NCI-H446 treated with DMSO at 0.1 percent for 48 hours (cell line): ENCODE data around the gene MICAL3.

Experiments
- DNase-seq: peaks from one replicate; lab custom pipeline; 2025; lab: John Stamatoyannopoulos, UW

MICAL3 gene

DNA sequence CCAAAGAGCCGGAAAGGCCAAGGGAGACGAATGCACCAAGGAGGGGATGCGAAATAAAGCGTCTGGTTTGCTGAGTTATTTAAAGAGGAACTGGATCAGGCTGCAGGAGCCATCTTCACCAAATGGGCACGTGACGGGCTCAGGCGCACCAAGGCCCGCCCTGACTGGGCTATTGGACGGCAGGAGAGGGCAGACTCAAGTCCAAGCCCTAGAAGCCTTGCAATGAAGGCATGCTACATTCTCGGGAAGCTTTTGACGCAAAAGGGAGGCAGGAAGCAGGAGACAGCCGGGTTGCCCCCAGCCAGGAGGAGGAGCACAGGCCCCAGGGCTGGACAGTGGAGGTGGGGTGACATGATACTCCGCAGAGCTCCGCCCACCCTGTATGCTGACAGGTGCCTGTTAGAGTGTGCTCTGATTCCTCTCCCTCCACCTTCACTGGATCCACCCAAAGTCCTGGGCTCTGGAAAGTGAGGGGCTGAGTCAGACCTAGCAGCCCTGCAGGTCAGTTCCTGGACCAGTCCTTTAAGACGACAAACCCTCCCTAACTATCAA lies 208.6 kb downstream of the MICAL3 start:
- DNase-seq = no peak

- no peak for DNase-seq
Measured at GRCh38 chr22:17814830-17815229, 209.5 kb downstream of the MICAL3 start.

- no peak for DNase-seq
Measured at GRCh38 chr22:17814084-17814483, 210.3 kb downstream of the MICAL3 start.

DNA sequence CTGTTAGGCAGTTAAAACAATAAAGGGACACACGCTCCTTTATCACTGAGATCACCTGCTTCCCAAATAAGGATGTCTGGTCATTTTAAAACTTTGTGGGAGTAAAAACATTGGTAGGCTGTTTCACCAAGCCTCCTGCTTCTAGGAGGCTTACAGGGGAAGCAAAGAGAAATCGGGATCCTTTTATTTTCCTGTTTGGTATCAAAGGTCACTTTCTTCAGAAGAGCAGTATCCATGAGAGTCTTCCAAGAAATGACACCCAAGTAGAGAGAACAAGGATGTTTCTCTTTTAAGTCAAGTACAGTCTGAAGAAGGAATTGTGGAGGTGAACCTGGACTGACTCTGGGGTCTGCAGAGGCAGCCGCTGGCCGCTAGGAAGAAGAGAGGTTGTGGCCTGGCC lies 213.2 kb downstream of the MICAL3 start:
- DNase-seq = no peak

DNA sequence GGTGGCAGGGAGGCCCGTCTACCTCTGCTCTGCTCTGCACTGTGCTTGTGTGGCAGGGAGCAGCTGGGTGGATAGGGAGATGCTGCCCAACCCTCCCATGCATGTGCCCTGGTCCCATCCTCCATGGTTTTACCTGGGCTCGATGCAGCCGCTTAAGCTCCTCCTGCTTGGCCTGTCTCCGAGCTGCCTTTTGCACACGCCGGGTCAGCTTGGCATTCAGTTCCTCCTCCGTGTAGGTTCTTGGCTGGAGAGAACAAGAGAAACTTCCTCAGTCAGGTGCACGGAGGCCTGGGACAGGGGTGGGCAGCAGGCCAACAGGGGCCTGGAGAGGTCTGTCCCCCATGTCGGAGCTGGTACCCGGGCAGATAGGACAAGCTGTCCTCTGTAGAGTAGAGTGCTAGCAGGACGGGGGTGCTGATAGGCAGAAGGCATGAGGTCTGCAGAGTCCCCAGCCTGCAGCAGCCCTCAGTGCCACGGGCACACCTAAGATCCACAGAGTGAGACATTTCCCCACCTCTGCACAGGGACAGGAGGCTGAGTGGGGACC lies 213.7 kb downstream of the MICAL3 start:
- DNase-seq = no peak

- DNase-seq = no peak
Measured at GRCh38 chr22:17808693-17809403, 215.5 kb downstream of the MICAL3 start.

DNA sequence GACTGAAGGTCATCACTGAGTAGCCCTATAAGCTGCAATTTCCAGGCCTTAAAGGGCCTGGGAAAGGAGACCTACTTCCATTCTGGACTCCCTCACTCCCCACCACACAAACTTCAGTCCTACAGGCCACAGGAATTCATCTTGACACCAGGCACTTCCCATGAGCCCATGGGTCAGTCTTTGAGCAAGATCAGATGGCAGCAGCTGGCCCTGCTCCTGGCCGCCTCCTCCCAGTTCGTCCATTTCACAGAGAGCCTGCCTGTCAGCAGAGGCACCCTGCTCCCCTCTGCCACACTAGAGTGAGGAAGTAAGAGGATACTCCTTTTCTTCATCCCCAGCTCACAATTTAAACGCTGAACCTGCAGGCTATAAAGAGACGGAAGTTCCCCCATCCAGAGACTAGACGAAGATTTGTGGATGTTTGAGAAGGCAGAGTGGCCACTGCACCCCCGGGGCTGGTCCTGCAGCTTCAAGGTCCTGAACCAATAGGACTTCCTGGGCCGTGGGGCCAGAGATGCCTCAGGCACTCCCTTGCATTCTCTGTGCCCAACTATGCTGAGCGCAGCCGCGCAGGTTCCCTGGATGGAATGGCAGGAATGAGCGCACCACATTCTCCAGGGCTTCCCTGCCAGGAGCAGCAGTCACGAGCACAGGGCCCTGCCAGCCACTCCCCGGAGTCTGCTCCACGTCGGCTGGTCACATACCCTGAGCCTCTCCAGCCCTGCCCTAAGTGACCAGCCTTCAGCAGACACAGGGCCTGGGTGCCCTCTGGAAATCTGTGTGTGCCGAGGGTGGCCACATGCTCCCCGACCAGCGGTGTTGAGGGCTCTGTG lies 216.6 kb downstream of the MICAL3 start:
- DNase-seq = no peak

DNA sequence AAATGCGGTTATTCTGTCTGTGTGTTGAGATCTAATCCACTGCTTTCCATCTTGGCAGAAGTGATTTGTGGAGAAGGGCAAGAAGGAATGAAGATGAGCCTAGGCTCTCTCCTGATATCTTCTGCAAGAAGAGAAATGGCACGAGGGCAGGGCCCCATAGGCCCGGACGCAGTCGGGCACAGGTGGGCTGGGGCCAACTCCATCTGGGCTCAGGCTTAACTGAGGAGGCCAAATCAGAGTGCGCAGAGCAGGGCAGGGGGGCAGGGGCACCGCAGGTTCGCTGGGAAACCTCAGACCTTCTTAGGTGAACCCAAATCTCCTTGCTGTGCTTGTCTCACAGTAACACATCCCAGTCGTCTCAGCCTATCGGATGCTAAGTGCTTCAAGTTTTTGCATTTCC lies 217.3 kb downstream of the MICAL3 start:
- no peak for DNase-seq

DNA sequence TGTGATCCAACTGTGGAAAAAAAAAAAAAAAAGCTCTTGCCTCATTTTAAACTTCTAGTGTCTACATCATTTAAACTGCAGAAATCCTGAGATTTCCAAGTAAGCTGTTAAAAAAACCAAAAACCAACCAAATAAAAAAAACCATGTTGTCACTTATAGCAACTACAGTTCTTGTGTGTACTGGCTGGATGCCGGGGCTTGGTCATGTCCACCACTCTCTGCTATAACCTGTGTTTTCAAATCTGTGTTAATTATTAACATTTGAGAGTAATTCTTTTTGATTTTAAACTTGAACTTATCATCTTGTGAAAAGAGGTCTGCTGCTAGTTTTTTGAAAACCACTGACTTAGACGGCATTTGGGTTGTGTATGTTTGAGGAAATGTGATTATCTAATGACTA lies 217.9 kb downstream of the MICAL3 start:
- no peak for DNase-seq

GRCh38 chr22:17804331-17805080 lies 219.9 kb downstream of the MICAL3 start:
- DNase-seq = no peak

GRCh38 chr22:17803609-17804270 lies 220.6 kb downstream of the MICAL3 start:
- no peak for DNase-seq

GRCh38 chr22:17802822-17803221 lies 221.5 kb downstream of the MICAL3 start:
- no peak for DNase-seq

- DNase-seq = no peak
Measured at GRCh38 chr22:17802411-17802810, 221.9 kb downstream of the MICAL3 start.

GRCh38 chr22:17797721-17798559 lies 226.4 kb downstream of the MICAL3 start:
- DNase-seq = no peak

DNA sequence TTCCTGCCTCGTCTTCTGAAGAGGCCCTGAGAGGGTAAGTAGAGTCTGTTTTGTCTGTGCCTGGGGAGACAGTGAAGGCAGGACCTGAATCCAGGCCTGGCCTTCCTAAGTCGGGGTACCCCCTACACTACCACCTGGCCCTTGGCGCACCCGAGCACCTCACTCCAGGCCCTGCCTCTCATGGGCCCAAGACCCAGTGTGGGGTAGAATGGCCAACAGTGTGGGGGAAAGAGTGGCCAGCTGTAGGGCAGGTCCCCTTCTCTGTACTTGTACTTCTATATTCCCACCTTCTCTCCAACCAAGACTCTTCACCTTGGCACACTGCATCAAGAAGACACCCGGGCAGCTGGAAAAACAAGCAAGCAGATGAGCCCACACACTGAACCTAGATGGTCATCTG lies 227.7 kb downstream of the MICAL3 start:
- DNase-seq = no peak

- no peak for DNase-seq
Measured at GRCh38 chr22:17795661-17796548, 228.5 kb downstream of the MICAL3 start.

- DNase-seq = no peak
Measured at GRCh38 chr22:17794726-17795542, 229.4 kb downstream of the MICAL3 start.

DNA sequence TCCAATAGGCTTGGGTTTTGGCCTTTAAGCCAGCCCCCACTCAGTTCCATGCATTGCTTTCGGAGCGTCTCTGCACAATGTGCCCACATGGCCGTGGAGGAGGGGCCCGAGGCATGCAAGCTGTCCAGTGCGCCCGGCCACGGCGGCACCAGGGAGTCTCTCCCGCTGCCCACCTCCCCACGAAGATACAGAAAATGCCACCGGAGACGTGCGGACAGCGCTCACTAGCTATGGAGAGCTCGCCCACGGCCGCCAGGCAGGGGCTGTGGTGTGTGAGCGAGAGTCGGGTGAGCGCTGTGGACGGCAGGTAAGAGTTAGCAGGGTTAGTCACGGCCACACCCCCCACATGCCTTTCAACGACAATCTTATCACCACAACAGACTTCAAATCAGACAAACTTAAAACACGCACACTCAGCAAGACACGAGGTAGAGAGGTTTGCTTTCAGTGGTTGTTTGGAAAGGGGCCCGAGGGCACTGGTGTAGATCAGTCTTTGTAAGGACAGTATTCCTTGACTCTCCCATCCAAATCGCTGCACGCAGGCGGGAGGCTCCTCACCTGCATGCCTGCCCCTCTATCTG lies 231.4 kb downstream of the MICAL3 start:
- DNase-seq = no peak
